ENCODE measurements around the gene DOCK11.

Gene DOCK11

GRCh38 chrX:118534716-118535493 is 39.3 kb downstream of the DOCK11 start:
- Histone ChIP-seq H3K4me3 (ENCODE audit: low read depth, low read length) (no peak overlapping the region), H3K27me3 (ENCODE audit: insufficient read depth, low read length) (no peaks in the 10 kb centered on the region), H2AFZ (ENCODE audit: low read length, unreplicated experiment) (no peak overlapping the region), H3K27ac (ENCODE audit: low read depth, low read length) (no peak overlapping the region), H3K79me2 (ENCODE audit: control insufficient read depth, insufficient read depth, low read length, unreplicated experiment) (peaks cover 8% of the 10 kb centered on the region), H3K4me1 (ENCODE audit: control insufficient read depth, insufficient read depth, low read length, unreplicated experiment) (peaks cover 42% of the 10 kb centered on the region), H3K36me3 (ENCODE audit: insufficient read depth, low read length) (no peaks in the 10 kb centered on the region)

GRCh38 chrX:118536204-118536603 is 40.6 kb downstream of the DOCK11 start:
- Histone ChIP-seq H3K4me1 (ENCODE audit: control insufficient read depth, insufficient read depth, low read length, unreplicated experiment) (peaks cover 30% of the 10 kb centered on the region), H3K79me2 (ENCODE audit: control insufficient read depth, insufficient read depth, low read length, unreplicated experiment) (peaks cover 8% of the 10 kb centered on the region), H3K27ac (ENCODE audit: low read depth, low read length) (no peak overlapping the region; the same call in 1 of the 2 replicates), H3K4me3 (ENCODE audit: low read depth, low read length) (no peak overlapping the region), H2AFZ (ENCODE audit: low read length, unreplicated experiment) (peak overlapping the region; percentile 25), H3K27me3 (ENCODE audit: insufficient read depth, low read length) (no peaks in the 10 kb centered on the region), H3K36me3 (ENCODE audit: insufficient read depth, low read length) (no peaks in the 10 kb centered on the region)

- Histone ChIP-seq H3K4me1 (ENCODE audit: control insufficient read depth, insufficient read depth, low read length, unreplicated experiment) (peaks cover 30% of the 10 kb centered on the region), H2AFZ (ENCODE audit: low read length, unreplicated experiment) (peak overlapping the region; percentile 92), H3K36me3 (ENCODE audit: insufficient read depth, low read length) (no peaks in the 10 kb centered on the region), H3K27me3 (ENCODE audit: insufficient read depth, low read length) (no peaks in the 10 kb centered on the region), H3K4me3 (ENCODE audit: low read depth, low read length) (peak overlapping the region; percentile 59), H3K27ac (ENCODE audit: low read depth, low read length) (peak overlapping the region; percentile 67), H3K79me2 (ENCODE audit: control insufficient read depth, insufficient read depth, low read length, unreplicated experiment) (peaks cover 8% of the 10 kb centered on the region)
These were observed 41.3 kb downstream of the DOCK11 start for GRCh38 chrX:118536687-118537461.

DNA sequence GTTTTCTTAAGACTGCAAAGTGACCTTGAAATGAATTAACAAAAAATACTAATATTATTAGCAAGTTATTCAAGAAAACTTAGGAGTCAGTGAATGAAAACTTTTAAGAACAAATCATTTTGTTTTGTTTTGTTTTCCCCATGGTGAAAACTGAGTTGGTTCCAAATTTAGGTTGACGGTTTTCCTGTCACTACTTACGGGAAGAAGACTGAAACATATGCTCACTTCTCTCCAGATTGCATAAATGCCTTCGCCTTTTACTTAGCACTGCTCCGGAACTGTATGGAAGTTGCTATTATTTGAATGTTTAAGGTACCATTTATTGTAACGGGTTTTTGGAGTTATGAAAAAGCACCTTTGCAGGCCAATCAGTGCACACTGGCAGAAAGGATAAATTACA is 42.8 kb downstream of the DOCK11 start:
- H2AFZ ChIP-seq (ENCODE audit: low read length, unreplicated experiment) = no peak overlapping the region
- H3K4me1 ChIP-seq (ENCODE audit: control insufficient read depth, insufficient read depth, low read length, unreplicated experiment) = peaks cover 30% of the 10 kb centered on the region
- no peak overlapping the region for H3K27ac ChIP-seq (ENCODE audit: low read depth, low read length)
- no peaks in the 10 kb centered on the region for H3K27me3 ChIP-seq (ENCODE audit: insufficient read depth, low read length)
- no peaks in the 10 kb centered on the region for H3K36me3 ChIP-seq (ENCODE audit: insufficient read depth, low read length)
- no peak overlapping the region for H3K4me3 ChIP-seq (ENCODE audit: low read depth, low read length)
- peaks cover 6% of the 10 kb centered on the region for H3K79me2 ChIP-seq (ENCODE audit: control insufficient read depth, insufficient read depth, low read length, unreplicated experiment)

DNA sequence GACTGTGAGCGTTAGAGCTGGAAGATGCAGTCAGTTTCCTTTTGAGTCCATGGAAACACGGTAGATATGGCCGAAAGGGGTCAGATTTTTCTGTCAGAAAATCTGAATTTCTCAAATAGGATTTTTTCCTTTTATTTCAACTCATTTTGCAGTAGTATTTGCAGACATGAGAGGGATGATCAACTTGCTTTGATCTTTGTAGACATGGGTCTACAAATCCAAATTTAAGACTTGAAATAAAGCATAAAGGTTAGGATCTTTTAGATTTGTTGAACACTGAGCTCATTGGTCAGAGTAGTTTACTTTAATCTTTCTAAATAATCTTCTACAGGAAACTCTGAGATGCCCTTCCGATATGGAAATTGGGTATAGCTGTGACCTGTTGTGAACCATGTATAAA is 44.7 kb downstream of the DOCK11 start:
- no peaks in the 10 kb centered on the region for H3K36me3 ChIP-seq (ENCODE audit: insufficient read depth, low read length)
- no peak overlapping the region for H2AFZ ChIP-seq (ENCODE audit: low read length, unreplicated experiment)
- H3K79me2 ChIP-seq (ENCODE audit: control insufficient read depth, insufficient read depth, low read length, unreplicated experiment) = peaks cover under 1% of the 10 kb centered on the region
- H3K4me1 ChIP-seq (ENCODE audit: control insufficient read depth, insufficient read depth, low read length, unreplicated experiment) = peaks cover 23% of the 10 kb centered on the region
- no peak overlapping the region for H3K4me3 ChIP-seq (ENCODE audit: low read depth, low read length)
- H3K27me3 ChIP-seq (ENCODE audit: insufficient read depth, low read length) = no peaks in the 10 kb centered on the region
- H3K27ac ChIP-seq (ENCODE audit: low read depth, low read length) = no peak overlapping the region

DNA sequence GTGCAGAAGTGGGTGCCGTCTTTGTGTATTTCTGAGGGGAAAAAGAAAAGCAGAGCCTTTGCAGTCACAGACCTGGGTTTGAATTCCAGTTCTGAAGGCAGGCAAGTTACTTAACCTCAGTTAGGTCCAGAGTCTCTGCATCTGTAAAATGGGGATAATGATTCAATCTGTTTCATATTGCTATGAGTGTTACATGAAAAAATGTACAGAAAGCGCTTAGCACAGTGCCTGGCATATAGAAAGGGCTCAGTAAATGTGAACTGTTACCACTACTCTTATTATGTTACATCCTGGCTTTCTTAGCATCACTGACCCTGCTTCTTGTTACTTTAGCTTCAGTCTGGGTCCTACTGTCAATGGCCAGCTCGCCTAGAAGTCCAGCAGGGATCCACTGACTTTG is 45.9 kb downstream of the DOCK11 start:
- Histone ChIP-seq H3K27ac (ENCODE audit: low read depth, low read length) (no peak overlapping the region), H3K4me1 (ENCODE audit: control insufficient read depth, insufficient read depth, low read length, unreplicated experiment) (peaks cover 29% of the 10 kb centered on the region), H3K4me3 (ENCODE audit: low read depth, low read length) (no peak overlapping the region), H3K79me2 (ENCODE audit: control insufficient read depth, insufficient read depth, low read length, unreplicated experiment) (no peaks in the 10 kb centered on the region), H3K27me3 (ENCODE audit: insufficient read depth, low read length) (no peaks in the 10 kb centered on the region), H2AFZ (ENCODE audit: low read length, unreplicated experiment) (no peak overlapping the region), H3K36me3 (ENCODE audit: insufficient read depth, low read length) (no peaks in the 10 kb centered on the region)

GRCh38 chrX:118545510-118545909 is 49.9 kb downstream of the DOCK11 start:
- H2AFZ ChIP-seq (ENCODE audit: low read length, unreplicated experiment) = no peak overlapping the region
- no peak overlapping the region for H3K4me3 ChIP-seq (ENCODE audit: low read depth, low read length)
- H3K36me3 ChIP-seq (ENCODE audit: insufficient read depth, low read length) = no peaks in the 10 kb centered on the region
- peaks cover 17% of the 10 kb centered on the region for H3K4me1 ChIP-seq (ENCODE audit: control insufficient read depth, insufficient read depth, low read length, unreplicated experiment)
- H3K79me2 ChIP-seq (ENCODE audit: control insufficient read depth, insufficient read depth, low read length, unreplicated experiment) = no peaks in the 10 kb centered on the region
- H3K27me3 ChIP-seq (ENCODE audit: insufficient read depth, low read length) = no peaks in the 10 kb centered on the region
- H3K27ac ChIP-seq (ENCODE audit: low read depth, low read length) = no peak overlapping the region

DNA sequence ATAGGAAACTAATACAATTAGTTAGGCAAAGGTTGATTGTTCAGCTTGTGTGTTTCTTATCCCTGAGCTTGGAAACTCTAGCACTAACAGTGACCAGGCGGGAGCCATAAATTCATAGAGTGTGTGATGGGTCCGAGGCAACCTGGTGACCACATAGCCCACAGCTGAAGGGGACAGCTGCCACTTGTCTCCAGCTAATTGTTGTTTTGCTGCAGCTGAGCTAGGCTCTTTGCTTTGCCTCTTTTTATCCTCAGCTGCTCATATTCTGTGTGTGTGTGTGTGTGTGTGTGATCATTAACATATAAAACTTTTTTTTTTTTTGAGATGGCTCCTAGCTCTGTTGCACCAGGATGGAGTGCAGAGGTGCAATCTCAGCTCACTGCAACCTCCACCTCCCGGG is 53.2 kb downstream of the DOCK11 start:
- Histone ChIP-seq H3K27me3 (ENCODE audit: insufficient read depth, low read length) (no peaks in the 10 kb centered on the region), H2AFZ (ENCODE audit: low read length, unreplicated experiment) (no peak overlapping the region), H3K27ac (ENCODE audit: low read depth, low read length) (no peak overlapping the region), H3K79me2 (ENCODE audit: control insufficient read depth, insufficient read depth, low read length, unreplicated experiment) (no peaks in the 10 kb centered on the region), H3K36me3 (ENCODE audit: insufficient read depth, low read length) (no peaks in the 10 kb centered on the region), H3K4me3 (ENCODE audit: low read depth, low read length) (no peak overlapping the region), H3K4me1 (ENCODE audit: control insufficient read depth, insufficient read depth, low read length, unreplicated experiment) (peaks cover 39% of the 10 kb centered on the region)

GRCh38 chrX:118550792-118551191 is 55.2 kb downstream of the DOCK11 start:
- Histone ChIP-seq H3K27ac (ENCODE audit: low read depth, low read length) (no peak overlapping the region), H3K79me2 (ENCODE audit: control insufficient read depth, insufficient read depth, low read length, unreplicated experiment) (no peaks in the 10 kb centered on the region), H3K4me1 (ENCODE audit: control insufficient read depth, insufficient read depth, low read length, unreplicated experiment) (peaks cover 37% of the 10 kb centered on the region), H3K4me3 (ENCODE audit: low read depth, low read length) (no peak overlapping the region), H2AFZ (ENCODE audit: low read length, unreplicated experiment) (no peak overlapping the region), H3K27me3 (ENCODE audit: insufficient read depth, low read length) (no peaks in the 10 kb centered on the region), H3K36me3 (ENCODE audit: insufficient read depth, low read length) (no peaks in the 10 kb centered on the region)

GRCh38 chrX:118551426-118551825 is 55.8 kb downstream of the DOCK11 start:
- Histone ChIP-seq H3K27ac (ENCODE audit: low read depth, low read length) (no peak overlapping the region), H2AFZ (ENCODE audit: low read length, unreplicated experiment) (no peak overlapping the region), H3K79me2 (ENCODE audit: control insufficient read depth, insufficient read depth, low read length, unreplicated experiment) (no peaks in the 10 kb centered on the region), H3K27me3 (ENCODE audit: insufficient read depth, low read length) (no peaks in the 10 kb centered on the region), H3K4me3 (ENCODE audit: low read depth, low read length) (no peak overlapping the region), H3K36me3 (ENCODE audit: insufficient read depth, low read length) (no peaks in the 10 kb centered on the region), H3K4me1 (ENCODE audit: control insufficient read depth, insufficient read depth, low read length, unreplicated experiment) (peaks cover 32% of the 10 kb centered on the region)
